ENCODE measurements around the gene ESRRB. TPM values are rescaled to one million over a fixed set of nuclear protein-coding genes. Genes with fewer than 3 reads are reported as not detected.

Gene ESRRB
- polyA plus RNA-seq, 1 of the 3 experiments (the other 2 are of a cell fraction) = 0.05 TPM

DNA sequence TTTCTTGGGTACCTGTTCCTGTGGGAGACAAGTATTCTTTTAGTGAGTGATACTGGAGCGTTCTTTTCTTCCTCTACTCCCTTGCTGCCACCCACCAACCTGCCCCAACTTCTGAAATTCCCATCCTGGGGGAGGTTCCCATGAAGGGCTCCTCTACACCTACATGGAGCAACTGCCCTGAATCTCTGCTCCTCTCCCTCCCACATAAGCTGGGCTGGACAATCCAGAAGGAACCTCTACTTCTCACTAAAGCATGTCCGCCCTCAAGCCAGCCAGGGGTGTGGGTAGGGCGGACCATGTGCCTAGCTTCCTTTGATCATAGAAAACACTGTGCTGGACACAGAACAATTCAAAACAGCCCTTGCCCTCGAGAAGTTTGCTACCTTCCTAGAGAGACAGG, 25.9 kb upstream of the ESRRB start:
- H3K27ac ChIP-seq (ENCODE audit: low read depth in 2 of 2, low read length in 1 of 2) = no peak overlapping the region
- 0 out of 2 replicates have a peak, but pooled peaks cover 4% of the 10 kb centered on the region for H4K20me1 ChIP-seq (ENCODE audit: insufficient read depth)
- 86% methylated on average over 4 of the region's 4 CpGs for WGBS (ENCODE audit: low lambda C conversion rate)
- H3K4me2 ChIP-seq = no peak overlapping the region
- H3K36me3 ChIP-seq (replicated peaks in 1 of 2; ENCODE audit: control insufficient read depth in 1 of 2, insufficient read depth in 2 of 2, low read length in 1 of 2) = no peaks in the 10 kb centered on the region
- POLR2A ChIA-PET = no interaction called here
- no peaks in the 10 kb centered on the region for H3K79me2 ChIP-seq (ENCODE audit: insufficient read depth)
- H3F3A ChIP-seq (replicated peaks; ENCODE audit: insufficient read depth) = peaks cover 8% of the 10 kb centered on the region
- H3K27me3 ChIP-seq (ENCODE audit: insufficient read depth) = peaks cover 7% of the 10 kb centered on the region; the same call in 1 of the 2 replicates
- H3K9me3 ChIP-seq = no peaks in the 10 kb centered on the region
- H3K4me3 ChIP-seq (ENCODE audit: low read depth in 2 of 2, low read length in 1 of 2) = no peak overlapping the region
- H3K9me2 ChIP-seq = no peaks in the 10 kb centered on the region
- TF ChIP-seq CHD2 (IDR thresholded peaks at IDR 0.05; ENCODE audit: low read length, partially characterized antibody) (no peak), FOXM1 (IDR thresholded peaks at IDR 0.05; ENCODE audit: low read depth) (no peak), GABPA (IDR thresholded peaks at IDR 0.05; ENCODE audit: low read depth) (no peak), YY1 (IDR thresholded peaks at IDR 0.05; ENCODE audit: low read depth) (no peak), RCOR1 (IDR thresholded peaks at IDR 0.05; ENCODE audit: low read length) (no peak)
- TF ChIP-seq, protein P1, sequence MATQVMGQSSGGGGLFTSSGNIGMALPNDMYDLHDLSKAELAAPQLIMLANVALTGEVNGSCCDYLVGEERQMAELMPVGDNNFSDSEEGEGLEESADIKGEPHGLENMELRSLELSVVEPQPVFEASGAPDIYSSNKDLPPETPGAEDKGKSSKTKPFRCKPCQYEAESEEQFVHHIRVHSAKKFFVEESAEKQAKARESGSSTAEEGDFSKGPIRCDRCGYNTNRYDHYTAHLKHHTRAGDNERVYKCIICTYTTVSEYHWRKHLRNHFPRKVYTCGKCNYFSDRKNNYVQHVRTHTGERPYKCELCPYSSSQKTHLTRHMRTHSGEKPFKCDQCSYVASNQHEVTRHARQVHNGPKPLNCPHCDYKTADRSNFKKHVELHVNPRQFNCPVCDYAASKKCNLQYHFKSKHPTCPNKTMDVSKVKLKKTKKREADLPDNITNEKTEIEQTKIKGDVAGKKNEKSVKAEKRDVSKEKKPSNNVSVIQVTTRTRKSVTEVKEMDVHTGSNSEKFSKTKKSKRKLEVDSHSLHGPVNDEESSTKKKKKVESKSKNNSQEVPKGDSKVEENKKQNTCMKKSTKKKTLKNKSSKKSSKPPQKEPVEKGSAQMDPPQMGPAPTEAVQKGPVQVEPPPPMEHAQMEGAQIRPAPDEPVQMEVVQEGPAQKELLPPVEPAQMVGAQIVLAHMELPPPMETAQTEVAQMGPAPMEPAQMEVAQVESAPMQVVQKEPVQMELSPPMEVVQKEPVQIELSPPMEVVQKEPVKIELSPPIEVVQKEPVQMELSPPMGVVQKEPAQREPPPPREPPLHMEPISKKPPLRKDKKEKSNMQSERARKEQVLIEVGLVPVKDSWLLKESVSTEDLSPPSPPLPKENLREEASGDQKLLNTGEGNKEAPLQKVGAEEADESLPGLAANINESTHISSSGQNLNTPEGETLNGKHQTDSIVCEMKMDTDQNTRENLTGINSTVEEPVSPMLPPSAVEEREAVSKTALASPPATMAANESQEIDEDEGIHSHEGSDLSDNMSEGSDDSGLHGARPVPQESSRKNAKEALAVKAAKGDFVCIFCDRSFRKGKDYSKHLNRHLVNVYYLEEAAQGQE (IDR thresholded peaks at IDR 0.05; ENCODE audit: low read depth, low read length) = no peak
- no peak for DNase-seq
- no peak overlapping the region for H2AFZ ChIP-seq (ENCODE audit: low read depth)
- CTCF ChIA-PET = interaction anchor here (0.6 to 11.9 kb wide), 5 partner anchors 10 to 435 kb away, joined by 3 to 221 read pairs (median 37); no protein-coding TSS in a partner anchor
- peaks cover 7 to 12% of the 10 kb centered on the region in 2 experiments; a peak in 3 of 4 replicates for H3K4me1 ChIP-seq (ENCODE audit: control insufficient read depth in 1 of 2, insufficient read depth in 2 of 2, low read depth in 1 of 2, low read length in 1 of 2)
- H3K9ac ChIP-seq = no peak overlapping the region

DNA sequence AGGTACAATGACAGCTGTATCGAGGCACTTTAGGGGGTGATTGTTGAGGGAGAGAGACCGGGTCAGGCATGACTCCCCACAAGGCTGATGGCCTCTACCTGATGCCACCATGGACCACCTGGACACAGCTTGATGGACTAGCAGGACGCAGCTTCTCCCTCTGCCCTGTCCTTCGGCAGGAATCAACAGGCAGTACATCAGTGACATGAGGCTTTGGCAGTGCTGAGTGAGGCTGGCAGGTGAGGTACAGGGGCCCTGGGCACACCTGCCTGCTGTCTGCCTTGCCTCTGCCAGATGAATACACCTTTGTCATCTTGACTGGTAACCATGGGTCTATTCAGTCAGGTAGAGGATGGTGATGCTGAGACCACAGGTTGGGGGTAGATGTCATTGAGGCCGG, 25.3 kb upstream of the ESRRB start:
- Histone ChIP-seq H3K27ac (ENCODE audit: low read depth in 2 of 2, low read length in 1 of 2) (no peak overlapping the region), H3K9me2 (no peaks in the 10 kb centered on the region), H2AFZ (ENCODE audit: low read depth) (no peak overlapping the region), H3K4me1 (ENCODE audit: control insufficient read depth in 1 of 2, insufficient read depth in 2 of 2, low read depth in 1 of 2, low read length in 1 of 2) (peaks cover 7 to 12% of the 10 kb centered on the region in 2 experiments; a peak in 3 of 4 replicates), H4K20me1 (ENCODE audit: insufficient read depth) (0 out of 2 replicates have a peak, but pooled peaks cover 4% of the 10 kb centered on the region), H3K9ac (no peak overlapping the region), H3F3A (replicated peaks; ENCODE audit: insufficient read depth) (peaks cover 8% of the 10 kb centered on the region), H3K79me2 (ENCODE audit: insufficient read depth) (no peaks in the 10 kb centered on the region), H3K4me3 (ENCODE audit: low read depth in 2 of 2, low read length in 1 of 2) (no peak overlapping the region), H3K27me3 (ENCODE audit: insufficient read depth) (peaks cover 10% of the 10 kb centered on the region; the same call in 1 of the 2 replicates), H3K9me3 (no peaks in the 10 kb centered on the region), H3K4me2 (no peak overlapping the region), H3K36me3 (replicated peaks in 1 of 2; ENCODE audit: control insufficient read depth in 1 of 2, insufficient read depth in 2 of 2, low read length in 1 of 2) (no peaks in the 10 kb centered on the region)
- 92% methylated on average over 5 of the region's 5 CpGs for WGBS (ENCODE audit: low lambda C conversion rate)
- DNase-seq = no peak
- no peak for TF ChIP-seq MXI1 (IDR thresholded peaks at IDR 0.05; ENCODE audit: low read depth, low read length)
- TF ChIP-seq, protein P2, sequence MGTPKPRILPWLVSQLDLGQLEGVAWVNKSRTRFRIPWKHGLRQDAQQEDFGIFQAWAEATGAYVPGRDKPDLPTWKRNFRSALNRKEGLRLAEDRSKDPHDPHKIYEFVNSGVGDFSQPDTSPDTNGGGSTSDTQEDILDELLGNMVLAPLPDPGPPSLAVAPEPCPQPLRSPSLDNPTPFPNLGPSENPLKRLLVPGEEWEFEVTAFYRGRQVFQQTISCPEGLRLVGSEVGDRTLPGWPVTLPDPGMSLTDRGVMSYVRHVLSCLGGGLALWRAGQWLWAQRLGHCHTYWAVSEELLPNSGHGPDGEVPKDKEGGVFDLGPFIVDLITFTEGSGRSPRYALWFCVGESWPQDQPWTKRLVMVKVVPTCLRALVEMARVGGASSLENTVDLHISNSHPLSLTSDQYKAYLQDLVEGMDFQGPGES (IDR thresholded peaks at IDR 0.05; ENCODE audit: low read depth, low read length) = no peak
- no peak for TF ChIP-seq FOXM1 (IDR thresholded peaks at IDR 0.05; ENCODE audit: low read depth)
- TF ChIP-seq RAD21 (IDR thresholded peaks at IDR 0.05; ENCODE audit: low read length) = no peak
- no peak for TF ChIP-seq TEAD4 (IDR thresholded peaks at IDR 0.05; ENCODE audit: borderline replicate concordance, insufficient read depth)
- TF ChIP-seq, protein P3, sequence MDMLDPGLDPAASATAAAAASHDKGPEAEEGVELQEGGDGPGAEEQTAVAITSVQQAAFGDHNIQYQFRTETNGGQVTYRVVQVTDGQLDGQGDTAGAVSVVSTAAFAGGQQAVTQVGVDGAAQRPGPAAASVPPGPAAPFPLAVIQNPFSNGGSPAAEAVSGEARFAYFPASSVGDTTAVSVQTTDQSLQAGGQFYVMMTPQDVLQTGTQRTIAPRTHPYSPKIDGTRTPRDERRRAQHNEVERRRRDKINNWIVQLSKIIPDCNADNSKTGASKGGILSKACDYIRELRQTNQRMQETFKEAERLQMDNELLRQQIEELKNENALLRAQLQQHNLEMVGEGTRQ (IDR thresholded peaks at IDR 0.05; ENCODE audit: borderline replicate concordance, low read depth, low read length) = no peak
- no peak for TF ChIP-seq SIN3A (IDR thresholded peaks at IDR 0.05; ENCODE audit: borderline replicate concordance, low read depth, low read length)
- no peak for TF ChIP-seq RCOR1 (IDR thresholded peaks at IDR 0.05; ENCODE audit: low read length)
- TF ChIP-seq, protein P4, sequence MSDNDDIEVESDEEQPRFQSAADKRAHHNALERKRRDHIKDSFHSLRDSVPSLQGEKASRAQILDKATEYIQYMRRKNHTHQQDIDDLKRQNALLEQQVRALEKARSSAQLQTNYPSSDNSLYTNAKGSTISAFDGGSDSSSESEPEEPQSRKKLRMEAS (IDR thresholded peaks at IDR 0.05; ENCODE audit: low read depth) = no peak
- TF ChIP-seq, protein P5, sequence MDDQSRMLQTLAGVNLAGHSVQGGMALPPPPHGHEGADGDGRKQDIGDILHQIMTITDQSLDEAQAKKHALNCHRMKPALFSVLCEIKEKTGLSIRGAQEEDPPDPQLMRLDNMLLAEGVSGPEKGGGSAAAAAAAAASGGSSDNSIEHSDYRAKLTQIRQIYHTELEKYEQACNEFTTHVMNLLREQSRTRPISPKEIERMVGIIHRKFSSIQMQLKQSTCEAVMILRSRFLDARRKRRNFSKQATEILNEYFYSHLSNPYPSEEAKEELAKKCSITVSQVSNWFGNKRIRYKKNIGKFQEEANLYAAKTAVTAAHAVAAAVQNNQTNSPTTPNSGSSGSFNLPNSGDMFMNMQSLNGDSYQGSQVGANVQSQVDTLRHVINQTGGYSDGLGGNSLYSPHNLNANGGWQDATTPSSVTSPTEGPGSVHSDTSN (IDR thresholded peaks at IDR 0.05) = no peak
- no peak for TF ChIP-seq RXRA (IDR thresholded peaks at IDR 0.05; ENCODE audit: borderline replicate concordance, low read depth)
- TF ChIP-seq JUND (IDR thresholded peaks at IDR 0.05) = no peak
- no peak for TF ChIP-seq ELF1 (IDR thresholded peaks at IDR 0.05)
- TF ChIP-seq EZH2phosphoT487 (IDR thresholded peaks at IDR 0.05; ENCODE audit: borderline replicate concordance, low read depth) = no peak
- ChIA-PET CTCF (interaction anchor here (0.6 to 11.9 kb wide), 6 partner anchors 11 to 434 kb away, joined by 3 to 221 read pairs (median 38); no protein-coding TSS in a partner anchor), POLR2A (no interaction called here)
